ENCODE results near the gene ASPM.

- no peak for TF ChIP-seq EZH2 (IDR thresholded peaks at IDR 0.05; ENCODE audit: low read length, missing control alignments)
- TF ChIP-seq, protein P1, sequence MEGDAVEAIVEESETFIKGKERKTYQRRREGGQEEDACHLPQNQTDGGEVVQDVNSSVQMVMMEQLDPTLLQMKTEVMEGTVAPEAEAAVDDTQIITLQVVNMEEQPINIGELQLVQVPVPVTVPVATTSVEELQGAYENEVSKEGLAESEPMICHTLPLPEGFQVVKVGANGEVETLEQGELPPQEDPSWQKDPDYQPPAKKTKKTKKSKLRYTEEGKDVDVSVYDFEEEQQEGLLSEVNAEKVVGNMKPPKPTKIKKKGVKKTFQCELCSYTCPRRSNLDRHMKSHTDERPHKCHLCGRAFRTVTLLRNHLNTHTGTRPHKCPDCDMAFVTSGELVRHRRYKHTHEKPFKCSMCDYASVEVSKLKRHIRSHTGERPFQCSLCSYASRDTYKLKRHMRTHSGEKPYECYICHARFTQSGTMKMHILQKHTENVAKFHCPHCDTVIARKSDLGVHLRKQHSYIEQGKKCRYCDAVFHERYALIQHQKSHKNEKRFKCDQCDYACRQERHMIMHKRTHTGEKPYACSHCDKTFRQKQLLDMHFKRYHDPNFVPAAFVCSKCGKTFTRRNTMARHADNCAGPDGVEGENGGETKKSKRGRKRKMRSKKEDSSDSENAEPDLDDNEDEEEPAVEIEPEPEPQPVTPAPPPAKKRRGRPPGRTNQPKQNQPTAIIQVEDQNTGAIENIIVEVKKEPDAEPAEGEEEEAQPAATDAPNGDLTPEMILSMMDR (conservative IDR thresholded peaks at IDR 0.05 in 1 of 2, IDR thresholded peaks at IDR 0.05 in 1 of 2; ENCODE audit: low read depth in 1 of 2, low read length in 2 of 2), result no peak
Measured at GRCh38 chr1:197139169-197139568, 7.3 kb downstream of the ASPM start.

All from fibroblast of lung (primary cell).